LNCAP (cell line): ENCODE data around the gene METTL16.

ENCODE experiments used
- CTCF ChIP-seq: fragments of 450-650 bp; IDR thresholded peaks from 2 replicates; pipeline ENCODE4 v1.5.1; 2017; ENCODE audit warnings: mild to moderate bottlenecking

Gene METTL16

GRCh38 chr17:2378905-2379304, 132.8 kb downstream of the METTL16 start:
- no peak for TF ChIP-seq CTCF

- no peak for TF ChIP-seq CTCF
These were observed 134.0 kb downstream of the METTL16 start for GRCh38 chr17:2377659-2378058.

GRCh38 chr17:2376107-2376506, 135.6 kb downstream of the METTL16 start:
- TF ChIP-seq CTCF = no peak

- TF ChIP-seq CTCF = no peak
These were observed 136.3 kb downstream of the METTL16 start for GRCh38 chr17:2375406-2375805.

GRCh38 chr17:2374549-2375285, 137.0 kb downstream of the METTL16 start:
- no peak for TF ChIP-seq CTCF

- no peak for TF ChIP-seq CTCF
These were observed 138.5 kb downstream of the METTL16 start for GRCh38 chr17:2373179-2373578.

DNA sequence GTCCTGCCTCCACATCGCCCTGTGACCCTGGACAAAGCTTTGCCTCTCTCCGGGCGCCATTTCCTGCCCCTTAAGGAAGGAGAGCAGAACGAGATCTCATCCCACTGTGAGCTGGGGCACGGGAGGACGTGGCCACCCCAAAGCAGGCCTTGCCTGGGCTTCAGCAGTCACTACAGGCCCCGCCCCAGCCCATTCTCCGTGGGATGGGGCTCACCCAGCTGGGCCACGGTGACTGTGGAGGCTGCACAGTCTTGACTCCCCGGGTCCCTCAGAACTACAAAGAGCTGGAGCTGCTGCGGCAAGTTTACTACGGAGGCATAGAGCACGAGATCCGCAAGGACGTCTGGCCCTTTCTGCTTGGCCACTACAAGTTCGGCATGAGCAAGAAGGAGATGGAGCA, 139.0 kb downstream of the METTL16 start:
- TF ChIP-seq CTCF = no peak

DNA sequence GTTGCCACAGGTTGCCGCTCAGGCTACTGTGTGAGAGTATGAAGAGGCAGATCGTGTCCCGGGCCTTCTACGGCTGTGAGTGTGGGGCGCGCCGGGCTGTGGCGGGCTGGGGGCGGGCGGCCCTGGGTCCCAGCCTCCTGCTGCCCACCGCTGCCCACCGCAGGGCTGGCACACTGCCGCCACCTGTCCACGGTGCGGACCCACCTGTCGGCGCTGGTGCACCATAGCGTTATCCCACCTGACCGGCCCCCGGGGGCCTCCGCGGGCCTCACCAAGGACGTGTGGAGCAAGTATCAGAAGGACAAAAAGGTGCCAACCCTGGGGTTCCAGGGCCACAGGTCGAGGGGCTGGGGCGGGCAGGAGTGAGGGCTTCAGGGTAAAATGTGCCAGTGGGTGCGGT, 139.5 kb downstream of the METTL16 start:
- TF ChIP-seq CTCF = no peak
